Activated CD4-positive, alpha-beta T cell treated with anti-CD3 and anti-CD28 coated beads, Interleukin-2, amount 10 ng/mL, durations not matched to agents 7 days and 5 days (primary cell): Measurements from ENCODE around the gene CMTM8. TPM values are rescaled to one million over a fixed set of nuclear protein-coding genes. Genes with fewer than 3 reads are reported as not detected.

Experiments
- CTCF ChIA-PET: fragments of 350-600 bp; sonication (Branson Sonifier 250); formaldehyde crosslinking; loops from one replicate; lab custom pipeline; 2021; ENCODE audit warnings: antibody characterized with exemption; lab: Charles Lee
- POLR2A ChIA-PET: fragments of 350-600 bp; sonication (Branson Sonifier 250); formaldehyde crosslinking; loops from one replicate; lab custom pipeline; 2021; ENCODE audit warnings: antibody characterized with exemption; lab: Charles Lee
- DNase-seq: peaks from one replicate; pipeline ENCODE4 v3.0.0-alpha.2; 2020
- H3K27ac Mint-ChIP-seq: one replicate; pipeline ENCODE4 v1.8.0; 2021; ENCODE audit warnings: mild to moderate bottlenecking, moderate library complexity, mixed read lengths
- H3K27me3 Mint-ChIP-seq: one replicate; pipeline ENCODE4 v1.8.0; 2021; ENCODE audit warnings: mixed read lengths
- H3K36me3 Mint-ChIP-seq: one replicate; pipeline ENCODE4 v1.8.0; 2021; ENCODE audit warnings: low read depth, mixed read lengths
- H3K4me1 Mint-ChIP-seq: one replicate; pipeline ENCODE4 v1.8.0; 2021; ENCODE audit warnings: mixed read lengths
- H3K4me3 Mint-ChIP-seq: one replicate; pipeline ENCODE4 v1.8.0; 2021; ENCODE audit warnings: mild to moderate bottlenecking, moderate library complexity, mixed read lengths
- H3K9me3 Mint-ChIP-seq: one replicate; pipeline ENCODE4 v1.8.0; 2021; ENCODE audit warnings: mixed read lengths
- total RNA-seq, 2 experiments: library from RNA; stranded (reverse); gene quantifications; one replicate each; pipeline ENCODE4 v1.2.3, GENCODE V29; 2021

The CMTM8 gene
- total RNA-seq, 2 experiments from 2014 or later: 5.9 to 6.5 TPM

- H3K4me3 Mint-ChIP-seq: peak overlapping the region; percentile 54
- CTCF ChIA-PET: interaction anchor here (1.2 to 5.6 kb wide), 7 partner anchors 9 to 68 kb away, joined by 3 to 69 read pairs (median 6); no protein-coding TSS in a partner anchor
- peaks cover 38% of the 10 kb centered on the region for H3K36me3 Mint-ChIP-seq
- peaks cover 74% of the 10 kb centered on the region for H3K4me1 Mint-ChIP-seq
- peaks cover under 1% of the 10 kb centered on the region for H3K9me3 Mint-ChIP-seq
- H3K27ac Mint-ChIP-seq: peak overlapping the region; percentile 88
- no peak for DNase-seq
- POLR2A ChIA-PET: no interaction called here
- no peaks in the 10 kb centered on the region for H3K27me3 Mint-ChIP-seq
These were observed 175.5 kb downstream of the CMTM8 start for GRCh38 chr3:32413845-32414521.

DNA sequence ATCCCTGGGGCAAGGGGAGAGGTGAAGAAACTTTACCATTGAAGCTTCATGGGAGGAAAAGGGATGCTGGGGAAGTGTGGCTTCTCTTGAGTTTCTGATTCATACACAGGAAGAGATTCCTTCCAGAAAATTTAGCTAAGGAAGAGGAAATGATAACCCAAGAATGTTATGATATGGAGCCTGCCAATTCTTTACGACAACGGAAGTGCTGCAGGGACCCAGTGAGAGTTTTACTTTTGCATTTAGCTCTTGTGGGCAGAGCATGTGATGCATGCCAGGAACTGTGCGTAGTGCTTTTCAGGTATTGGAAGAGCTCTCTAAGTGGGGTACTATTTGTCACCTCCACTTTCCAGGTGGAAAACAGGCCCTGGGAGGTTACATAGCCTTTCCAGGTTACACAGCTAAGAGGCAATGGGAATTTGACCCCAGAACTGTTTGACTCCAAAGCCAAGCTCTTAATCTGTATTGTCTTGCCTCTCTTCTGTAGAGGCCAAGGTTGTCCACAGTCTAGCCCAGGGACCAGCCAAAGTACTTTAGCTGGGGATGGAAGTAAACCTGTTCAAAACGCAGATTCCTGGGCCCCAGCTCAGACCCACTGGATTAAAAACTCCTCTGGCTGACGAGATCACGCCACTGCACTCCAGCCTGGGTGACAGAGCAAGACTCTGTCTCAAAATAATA lies 176.2 kb downstream of the CMTM8 start:
- DNase-seq: peak; percentile 70
- Mint-ChIP-seq H3K4me1 (peaks cover 78% of the 10 kb centered on the region), H3K27me3 (no peaks in the 10 kb centered on the region), H3K4me3 (peak overlapping the region; percentile 54), H3K36me3 (peaks cover 40% of the 10 kb centered on the region), H3K27ac (peak overlapping the region; percentile 88), H3K9me3 (peaks cover 5% of the 10 kb centered on the region)
- CTCF ChIA-PET: interaction anchor here (0.8 to 5.6 kb wide), 7 partner anchors 9 to 53 kb away, joined by 3 to 69 read pairs (median 6); no protein-coding TSS in a partner anchor
- POLR2A ChIA-PET: interaction anchor here (0.5 to 0.6 kb wide), 2 partner anchors 23 to 32 kb away, joined by 3 to 4 read pairs; no protein-coding TSS in a partner anchor

GRCh38 chr3:32419742-32420125 lies 181.3 kb downstream of the CMTM8 start:
- CTCF ChIA-PET: interaction anchor here (1.2 to 1.7 kb wide), 3 partner anchors 9 to 48 kb away, joined by 3 to 7 read pairs (median 3); no protein-coding TSS in a partner anchor
- no peak for DNase-seq
- peaks cover 94% of the 10 kb centered on the region for H3K4me1 Mint-ChIP-seq
- H3K4me3 Mint-ChIP-seq: no peak overlapping the region
- H3K36me3 Mint-ChIP-seq: peaks cover 54% of the 10 kb centered on the region
- H3K27me3 Mint-ChIP-seq: no peaks in the 10 kb centered on the region
- H3K27ac Mint-ChIP-seq: peak overlapping the region; percentile 90
- POLR2A ChIA-PET: no interaction called here
- peaks cover 5% of the 10 kb centered on the region for H3K9me3 Mint-ChIP-seq

Other genes with a start within 250 kb of the CMTM8 start
- gene GPD1L, start 132.1 kb upstream of the CMTM8 start, total RNA-seq: 10 to 100 TPM; 21.5 to 25.5 TPM
- gene CMTM7, start 153.2 kb downstream of the CMTM8 start, total RNA-seq: 10 to 100 TPM; 45.9 to 62.6 TPM